Stomach smooth muscle (tissue), 2 donors: ENCODE data around the gene AHI1.

Experiments
- H3K27ac ChIP-seq: one replicate; pipeline ENCODE4 v1.7.0; 2013; ENCODE audit warnings: mild to moderate bottlenecking, low read length, inconsistent platforms
- H3K27me3 ChIP-seq, 2 donors: one replicate each; pipeline ENCODE4 v1.7.0; 2013; ENCODE audit warnings: low read length in 2 of 2; ENCODE audit not compliant: insufficient read depth in 2 of 2, control insufficient read depth in 1 of 2
- H3K36me3 ChIP-seq, 2 donors: one replicate each; pipeline ENCODE4 v1.7.0; 2013; ENCODE audit warnings: low read length in 2 of 2; ENCODE audit not compliant: control insufficient read depth in 2 of 2, insufficient read depth in 2 of 2
- H3K4me1 ChIP-seq: one replicate; pipeline ENCODE4 v1.7.0; 2013; ENCODE audit warnings: low read length; ENCODE audit not compliant: control insufficient read depth, insufficient read depth
- H3K4me3 ChIP-seq, 2 donors: one replicate each; pipeline ENCODE4 v1.7.0; 2013; ENCODE audit warnings: low read length in 2 of 2
- H3K9ac ChIP-seq, 2 donors: one replicate each; pipeline ENCODE4 v1.7.0; 2013; ENCODE audit warnings: low read length in 2 of 2, mild to moderate bottlenecking in 1 of 2
- H3K9me3 ChIP-seq, 2 donors: one replicate each; pipeline ENCODE4 v1.7.0; 2013; ENCODE audit warnings: low read length in 2 of 2; ENCODE audit not compliant: control insufficient read depth in 2 of 2
- donor health status: healthy.
- donor health status: Pancreatic carcinoma.

The AHI1 gene

DNA sequence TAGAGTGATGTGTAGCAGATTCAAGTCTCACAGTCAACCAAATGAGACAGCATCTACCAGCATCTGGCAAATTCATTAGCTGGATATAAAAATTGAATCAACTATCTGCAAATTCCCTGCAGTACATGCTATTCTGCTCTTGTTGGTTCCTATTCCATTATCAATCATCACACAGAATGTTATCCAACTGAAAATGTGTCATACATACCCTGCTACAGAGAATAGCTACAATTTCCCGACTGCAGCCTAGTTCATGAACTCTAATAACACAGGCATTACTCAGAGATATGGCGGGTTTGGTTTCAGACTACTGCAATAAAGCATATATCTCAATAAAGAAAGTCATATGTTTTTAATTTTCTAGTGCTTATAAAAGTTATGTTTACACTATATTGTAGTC, 78.4 kb downstream of the AHI1 start:
- Histone ChIP-seq H3K4me1 (no peaks in the 10 kb centered on the region), H3K9ac (no peak overlapping the region), H3K27me3 (no peaks in the 10 kb centered on the region), H3K36me3 (no peaks in the 10 kb centered on the region), H3K4me3 (no peak overlapping the region), H3K27ac (no peak overlapping the region), H3K9me3 (no peaks in the 10 kb centered on the region)

DNA sequence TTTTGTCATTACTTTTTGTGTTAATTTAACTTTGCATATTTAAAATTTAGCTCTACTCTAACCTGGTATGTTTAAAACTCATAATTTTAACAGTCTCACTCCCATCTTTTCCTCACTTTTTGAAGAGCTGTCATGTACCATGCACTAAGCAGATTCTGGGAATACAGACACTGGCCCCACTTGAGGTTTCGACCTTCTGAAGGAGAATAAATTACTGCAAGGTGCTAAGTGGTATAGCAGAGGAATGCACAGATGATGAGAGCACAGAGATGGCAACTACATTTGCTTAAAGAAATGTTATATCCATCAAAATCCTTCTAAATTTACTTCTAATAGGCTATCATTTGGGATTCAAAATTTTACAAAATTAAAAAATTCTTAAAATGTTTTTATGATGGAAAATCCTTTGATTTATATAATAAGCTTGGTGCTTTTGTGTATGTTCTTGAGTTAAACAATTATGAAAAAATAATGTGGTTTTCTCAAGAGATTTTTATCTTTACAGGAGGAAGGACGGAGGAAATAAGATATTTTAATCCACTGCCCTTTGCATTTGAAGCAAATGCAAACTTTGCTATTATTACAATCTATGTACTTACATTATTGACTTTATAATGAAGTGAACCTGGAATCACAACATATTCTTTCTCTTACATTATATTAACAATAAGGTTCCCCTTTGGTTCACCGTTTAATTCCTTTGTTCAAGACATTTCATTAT, 79.3 kb downstream of the AHI1 start:
- Histone ChIP-seq H3K4me1 (no peaks in the 10 kb centered on the region), H3K27ac (no peak overlapping the region)

DNA sequence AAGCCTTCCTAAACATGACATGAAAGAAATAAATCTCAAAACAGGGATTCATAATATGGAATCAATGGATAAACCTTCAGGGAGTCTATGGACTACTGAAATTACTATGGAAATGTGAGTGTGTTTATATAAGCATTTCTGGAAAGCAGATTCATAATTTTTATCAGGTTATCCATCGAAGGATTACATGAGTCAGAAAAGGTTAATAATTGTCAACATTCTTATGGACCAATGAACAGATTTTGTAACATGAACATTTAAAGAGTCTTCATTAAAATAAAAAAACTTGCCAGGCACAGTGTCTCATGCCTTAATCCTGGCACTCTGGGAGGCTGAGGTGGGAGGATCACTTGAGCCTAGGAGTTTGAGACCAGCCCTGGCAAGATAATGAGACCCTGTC, 84.8 kb downstream of the AHI1 start:
- Histone ChIP-seq H3K27me3 (no peaks in the 10 kb centered on the region), H3K9me3 (no peaks in the 10 kb centered on the region), H3K4me1 (no peaks in the 10 kb centered on the region), H3K36me3 (peaks cover 9 to 10% of the 10 kb centered on the region in 2 donors), H3K27ac (no peak overlapping the region), H3K9ac (no peak overlapping the region), H3K4me3 (no peak overlapping the region)

More for the DNA sequence above, 79.3 kb downstream of the AHI1 start:
- Histone ChIP-seq H3K9me3 (no peaks in the 10 kb centered on the region), H3K4me3 (no peak overlapping the region), H3K9ac (no peak overlapping the region), H3K36me3 (no peaks in the 10 kb centered on the region), H3K27me3 (no peaks in the 10 kb centered on the region)

DNA sequence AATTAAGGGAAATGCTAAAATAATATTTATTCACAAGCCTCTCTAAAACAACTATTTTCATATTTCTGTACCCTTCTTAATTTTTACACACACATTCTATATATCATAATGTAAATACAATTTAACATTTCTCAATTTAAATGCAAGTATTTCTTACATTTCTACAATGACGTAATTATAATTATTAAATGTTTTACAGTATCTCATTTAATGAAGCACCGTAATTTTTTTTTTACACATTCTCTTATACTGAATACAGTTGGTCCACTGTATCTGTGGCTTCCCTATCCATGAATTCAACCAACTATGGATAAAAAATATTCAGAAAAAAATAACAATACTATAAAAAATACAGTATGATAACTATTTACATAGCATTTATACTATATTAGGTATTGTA, 85.7 kb downstream of the AHI1 start:
- Histone ChIP-seq H3K4me3 (no peak overlapping the region), H3K4me1 (no peaks in the 10 kb centered on the region), H3K36me3 (peaks cover 9 to 10% of the 10 kb centered on the region in 2 donors), H3K9ac (no peak overlapping the region), H3K27ac (no peak overlapping the region), H3K27me3 (no peaks in the 10 kb centered on the region), H3K9me3 (no peaks in the 10 kb centered on the region)

DNA sequence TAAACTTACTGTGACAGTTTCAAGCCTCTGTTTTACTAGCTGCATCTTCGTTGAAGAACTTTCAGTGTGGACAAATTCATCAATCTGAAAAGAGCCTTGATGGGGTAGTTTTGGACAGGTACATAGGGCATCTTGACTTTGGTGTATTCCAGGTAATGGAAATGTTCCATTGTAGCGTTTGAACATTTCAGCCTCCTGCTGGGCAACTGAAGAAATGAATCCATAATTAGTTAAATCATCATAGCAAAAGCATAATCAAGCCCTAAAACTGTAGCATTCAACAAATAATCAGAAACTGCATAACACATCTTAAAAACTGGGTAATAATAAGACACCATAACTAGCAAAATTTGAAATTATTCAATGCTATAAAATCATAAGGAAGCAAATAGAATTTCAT, 86.2 kb downstream of the AHI1 start:
- H3K9ac ChIP-seq, result no peak overlapping the region
- no peaks in the 10 kb centered on the region for H3K4me1 ChIP-seq
- peaks cover 9 to 10% of the 10 kb centered on the region in 2 donors for H3K36me3 ChIP-seq
- H3K4me3 ChIP-seq, result no peak overlapping the region
- no peaks in the 10 kb centered on the region for H3K9me3 ChIP-seq
- no peak overlapping the region for H3K27ac ChIP-seq
- H3K27me3 ChIP-seq, result no peaks in the 10 kb centered on the region

DNA sequence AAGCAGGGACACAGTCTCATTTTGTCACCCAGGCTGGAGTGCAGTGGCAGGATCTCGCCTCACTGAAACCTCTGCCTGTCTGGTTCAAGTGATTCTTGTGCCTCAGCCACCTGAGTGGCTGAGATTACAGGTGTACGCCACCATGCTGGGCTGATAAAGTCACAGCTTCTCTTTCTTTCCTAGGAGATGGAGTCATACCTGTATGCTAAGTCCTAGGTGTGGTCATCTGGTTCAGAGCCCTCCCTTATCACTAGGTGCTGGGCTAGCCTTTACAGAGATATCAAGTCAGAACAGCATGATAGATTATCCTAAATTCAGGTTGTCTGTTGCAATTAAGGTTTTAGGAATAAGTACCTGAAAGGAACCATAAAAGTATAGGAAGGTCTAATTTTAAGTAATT, 86.7 kb downstream of the AHI1 start:
- H3K9ac ChIP-seq, result no peak overlapping the region
- H3K4me1 ChIP-seq, result no peaks in the 10 kb centered on the region
- H3K4me3 ChIP-seq, result no peak overlapping the region
- H3K27me3 ChIP-seq, result no peaks in the 10 kb centered on the region
- H3K27ac ChIP-seq, result no peak overlapping the region
- no peaks in the 10 kb centered on the region for H3K9me3 ChIP-seq
- H3K36me3 ChIP-seq, result peaks cover 9 to 10% of the 10 kb centered on the region in 2 donors

DNA sequence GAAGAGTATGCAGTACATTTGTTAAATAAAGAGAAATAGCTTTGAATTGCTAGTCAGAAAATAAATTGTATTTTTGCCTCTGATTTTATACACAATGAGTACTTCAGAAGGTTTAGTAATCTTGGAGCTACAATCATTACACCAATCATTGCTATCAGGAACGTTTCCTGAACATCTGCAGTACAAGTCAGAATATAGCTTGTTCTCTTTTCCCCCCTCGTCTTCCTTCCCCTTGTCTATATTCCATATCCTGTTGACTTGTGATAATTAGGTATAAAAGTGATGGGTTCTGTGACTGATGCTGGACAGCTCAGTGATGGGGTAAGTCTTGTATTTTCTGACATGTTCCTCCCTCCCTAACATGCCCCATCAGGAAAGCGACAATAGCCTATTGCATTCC, 94.0 kb downstream of the AHI1 start:
- Histone ChIP-seq H3K4me1 (no peaks in the 10 kb centered on the region), H3K27me3 (no peaks in the 10 kb centered on the region), H3K4me3 (no peak overlapping the region), H3K9me3 (no peaks in the 10 kb centered on the region), H3K36me3 (peaks cover 0 to 10% of the 10 kb centered on the region in 2 donors), H3K27ac (no peak overlapping the region), H3K9ac (no peak overlapping the region)

DNA sequence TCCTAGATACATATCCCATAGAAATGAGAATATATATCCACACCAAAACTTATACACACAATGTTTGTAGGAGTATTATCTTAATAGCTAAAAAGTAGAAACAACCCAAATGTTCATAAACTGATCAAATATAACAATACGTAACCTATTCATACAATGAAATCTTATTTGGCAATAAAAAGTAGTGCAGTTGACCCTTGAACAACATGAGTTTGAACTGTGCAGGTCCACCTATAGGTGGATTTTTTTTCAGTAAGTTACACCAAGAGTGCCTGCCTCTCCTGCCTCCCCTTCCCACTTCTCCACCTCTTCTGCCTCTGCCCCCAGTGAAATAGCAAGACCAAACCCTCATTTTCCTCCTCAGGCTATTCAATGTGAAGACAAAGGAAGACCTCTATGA, 95.2 kb downstream of the AHI1 start:
- no peak overlapping the region for H3K9ac ChIP-seq
- H3K27me3 ChIP-seq, result no peaks in the 10 kb centered on the region
- H3K36me3 ChIP-seq, result peaks cover 0 to 10% of the 10 kb centered on the region in 2 donors
- H3K4me1 ChIP-seq, result no peaks in the 10 kb centered on the region
- H3K4me3 ChIP-seq, result no peak overlapping the region
- H3K9me3 ChIP-seq, result no peaks in the 10 kb centered on the region
- no peak overlapping the region for H3K27ac ChIP-seq

DNA sequence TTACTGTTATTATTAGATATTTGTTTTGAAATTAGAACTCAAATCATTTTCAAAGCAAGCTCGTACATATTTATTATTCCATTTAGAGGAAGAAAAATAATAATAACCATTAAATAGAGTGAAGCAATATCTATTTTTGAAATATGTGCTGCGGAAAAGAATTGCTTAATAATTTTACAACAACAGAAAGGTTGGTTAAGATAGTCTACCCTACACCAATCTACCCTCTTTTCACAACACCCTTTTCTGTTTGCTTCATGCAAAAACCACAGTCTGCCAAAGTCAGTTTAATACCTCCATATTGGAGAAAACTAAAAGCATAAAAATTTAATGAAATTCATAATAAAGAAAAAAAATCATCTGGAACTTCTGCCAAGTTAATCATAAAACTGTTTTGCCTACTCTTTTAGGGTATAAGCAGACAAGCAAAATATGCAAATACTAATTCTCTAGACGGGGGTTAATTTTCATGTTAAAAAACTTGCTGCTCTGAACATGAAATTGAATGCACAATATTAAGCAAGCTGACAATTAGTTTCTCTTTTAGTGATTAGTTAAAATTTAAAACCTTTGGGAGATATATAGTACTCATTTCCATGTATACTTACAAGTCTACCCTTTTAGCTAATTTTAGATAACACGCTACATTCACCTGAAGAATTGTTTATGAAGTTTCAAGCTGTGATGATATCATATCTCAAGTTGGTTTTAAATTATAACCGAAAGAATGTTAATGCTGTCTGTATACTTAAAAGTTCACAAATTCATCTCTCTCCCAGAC, 100.2 kb downstream of the AHI1 start:
- Histone ChIP-seq H3K27me3 (no peaks in the 10 kb centered on the region), H3K4me1 (no peaks in the 10 kb centered on the region), H3K9me3 (no peaks in the 10 kb centered on the region), H3K9ac (no peak overlapping the region), H3K36me3 (peaks cover 0 to 4% of the 10 kb centered on the region in 2 donors), H3K27ac (no peak overlapping the region), H3K4me3 (no peak overlapping the region)

DNA sequence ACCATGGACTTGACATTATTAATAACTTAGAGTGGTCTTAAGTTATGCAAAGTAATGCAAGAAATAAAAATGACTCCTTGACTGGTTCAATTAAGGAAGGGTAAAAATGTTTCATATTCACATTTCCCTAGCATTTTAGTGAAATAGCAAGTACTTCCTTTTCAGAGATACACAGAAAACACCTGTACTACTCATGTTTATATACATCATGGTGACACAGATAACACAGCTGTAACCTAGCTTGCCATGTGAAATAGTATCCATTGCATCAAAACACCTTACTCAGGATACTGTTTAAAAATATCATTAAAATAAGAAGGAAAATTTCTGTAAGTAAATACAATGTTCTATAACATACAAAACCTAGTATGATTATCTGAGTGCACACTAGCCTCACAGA, 102.4 kb downstream of the AHI1 start:
- peaks cover 0 to 4% of the 10 kb centered on the region in 2 donors for H3K36me3 ChIP-seq
- H3K9me3 ChIP-seq, result no peaks in the 10 kb centered on the region
- H3K9ac ChIP-seq, result no peak overlapping the region
- H3K27me3 ChIP-seq, result no peaks in the 10 kb centered on the region
- no peak overlapping the region for H3K27ac ChIP-seq
- H3K4me3 ChIP-seq, result no peak overlapping the region
- H3K4me1 ChIP-seq, result no peaks in the 10 kb centered on the region

DNA sequence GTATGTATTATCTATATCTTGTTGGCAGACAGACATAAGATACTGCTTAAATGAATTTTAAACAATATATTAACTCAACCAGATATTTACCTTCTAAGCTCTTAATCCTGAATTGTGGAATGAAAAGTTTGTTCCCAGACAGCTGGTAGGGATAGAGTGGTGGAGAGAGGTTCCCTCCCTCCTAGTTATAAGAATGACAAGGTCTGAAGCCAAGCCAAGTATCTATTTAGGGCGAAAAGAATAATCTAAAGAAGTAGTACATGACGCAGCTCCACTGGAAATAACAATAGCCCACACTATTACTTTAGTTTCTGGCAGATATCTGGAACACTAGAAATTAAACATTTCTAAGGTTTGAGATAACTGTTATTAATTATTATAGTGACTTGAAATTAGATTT, 104.3 kb downstream of the AHI1 start:
- H3K9ac ChIP-seq, result no peak overlapping the region
- H3K27ac ChIP-seq, result no peak overlapping the region
- no peak overlapping the region for H3K4me3 ChIP-seq
- H3K27me3 ChIP-seq, result no peaks in the 10 kb centered on the region
- H3K36me3 ChIP-seq, result no peaks in the 10 kb centered on the region
- H3K4me1 ChIP-seq, result no peaks in the 10 kb centered on the region
- H3K9me3 ChIP-seq, result no peaks in the 10 kb centered on the region
